Pancreas (tissue), 10 donors: ENCODE results near the gene PHTF2. TPM values are rescaled to one million over a fixed set of nuclear protein-coding genes. Genes with fewer than 3 reads are reported as not detected.

Experiments used
- ATAC-seq, 4 donors: fragments of 200-7000 bp; cut with Tn5 transposase; one replicate each; pipeline versions ENCODE4 v1.8.0 to v1.9.1; 2020; ENCODE audit warnings: mild to moderate bottlenecking in 4 of 4, moderate library complexity in 4 of 4
- DNase-seq, 6 donors: peaks; one replicate each; pipeline ENCODE4 v3.0.0-alpha.2; 2020
- FAIRE-seq: peaks from 2 replicates; lab custom pipeline; 2012; peaks lifted over from hg19 to GRCh38; lab: Jason Lieb, UNC
- H3K27ac ChIP-seq, 4 donors: fragments of 200-600 bp; sonication (generic); 1 replicate in 3 of 4; 2 replicates in 1 of 4; pipeline versions ENCODE4 v1.5.0 to v1.8.0; 2020
- H3K27me3 ChIP-seq, 4 donors: fragments of 200-600 bp; one replicate each; pipeline ENCODE4 v1.8.0; 2021
- H3K36me3 ChIP-seq, 3 donors: fragments of 200-600 bp; sonication (generic) in 1 of 3; one replicate each; pipeline versions ENCODE4 v1.5.0 to v1.8.0; 2020 to 2021
- H3K4me1 ChIP-seq, 3 donors: fragments of 200-600 bp; one replicate each; pipeline ENCODE4 v1.8.0; 2021
- H3K4me3 ChIP-seq, 4 donors: fragments of 200-600 bp; sonication (generic) in 2 of 4; one replicate each; pipeline versions ENCODE4 v1.5.0 to v1.8.0; 2020 to 2021
- H3K9me3 ChIP-seq, 4 donors: fragments of 200-600 bp; one replicate each; pipeline ENCODE4 v1.8.0; 2021
- WGBS, 2 donors: extraction: QIAGEN DNeasy Blood & Tissue Kit; methylation state at CpG; one replicate each; pipeline ENCODE4 v1.1.7; 2013; 5-methylcytosine and 5-hydroxymethylcytosine counted together
- intact Hi-C, 3 donors: fragments of 100-400 bp; cut with DNase I; formaldehyde crosslinking; loops; one replicate each; pipeline versions ENCODE4 v1.11.1 to v1.14.2; 2022
- polyA plus RNA-seq, 2 donors: library from polyadenylated mRNA; stranded (reverse); fragments of 200-250 nt; gene quantifications; one replicate each; pipeline ENCODE4 v1.2.3, GENCODE V29; 2013
- total RNA-seq, 6 donors: library from RNA; stranded (reverse); fragmentation: NEBNext Ultra II Directional in 4 of 6; extraction: Animal tissue kit (Norgen Biotek cat#: 25700) in 4 of 6; gene quantifications; one replicate each; pipeline versions ENCODE4 v1.2.1 to v1.2.4, GENCODE V29; 2021 to 2023
- TF ChIP-seq, protein P1 (sequence below), 4 donors: fragments of 200-600 bp; sonication (generic) in 3 of 4; IDR thresholded peaks; one replicate each; pipeline versions ENCODE4 v1.5.0 to v1.8.0; 2021; ENCODE audit warnings: antibody characterized with exemption in 4 of 4
- donor health status: healthy with polysubstance abuse.
- donor health status: DM: no; HTN: no; CAD: no; lungs with moderate emphysema.
- donor health status: DM: no; HTN: no; CAD: no.
- donor health status: control.
- donor health status: control.
- donor health status: Bipolar disorder and iron deficiency.
- donor health status: DM: yes; HTN: yes; CAD: no.
- donor health status: DM: no; HTN: no; CAD: no.
- donor health status: DM: no; HTN: no; CAD: no.
- donor health status: DM: yes; HTN: yes; CAD: no.

Gene PHTF2
- total and polyA plus RNA-seq, 8 donors, result 3.3 to 8.8 (median 5.1) TPM

DNA sequence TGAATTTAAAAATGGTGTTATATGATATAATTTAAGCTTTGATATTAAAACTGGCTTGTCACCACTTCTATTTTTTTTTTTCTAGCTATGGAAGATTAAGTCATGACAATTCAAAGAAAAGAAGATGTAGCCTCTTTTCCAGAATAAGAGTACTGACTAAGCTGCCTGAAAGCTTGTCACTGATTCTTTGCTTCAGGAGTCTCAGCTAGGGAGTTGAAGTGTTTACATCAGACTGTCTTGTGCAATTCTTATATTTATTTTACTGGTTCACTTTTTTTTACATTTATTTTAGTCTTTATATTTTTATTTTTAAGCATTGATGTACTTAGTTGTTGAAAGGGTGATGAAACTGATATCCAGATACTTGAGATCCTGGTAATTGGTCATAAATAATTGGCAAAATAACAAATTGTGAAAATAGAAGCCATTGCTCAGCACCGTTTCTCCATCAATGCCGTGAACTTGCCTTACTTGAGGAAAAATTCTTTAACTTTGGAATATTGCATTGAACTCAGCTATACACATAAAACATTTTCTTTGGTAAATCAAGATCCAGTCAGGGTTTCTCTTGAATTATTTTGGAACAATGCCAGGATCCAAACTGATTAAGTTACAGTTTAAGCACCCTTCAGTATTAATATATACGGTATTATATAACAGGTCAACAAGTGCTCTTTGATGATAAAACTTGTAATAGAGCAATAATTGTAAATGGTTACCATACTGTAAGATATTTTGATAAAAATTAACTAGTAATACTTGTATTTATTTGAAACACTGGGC is 156.4 kb downstream of the PHTF2 start:
- no peak for FAIRE-seq
- 75 to 76% methylated on average over 3 of the region's 3 CpGs for WGBS, 2 donors

GRCh38 chr7:77958436-77958835 is 159.9 kb downstream of the PHTF2 start:
- no peak for DNase-seq
- Histone ChIP-seq H3K27me3 (no peaks in the 10 kb centered on the region), H3K4me1 (no peaks in the 10 kb centered on the region), H3K36me3 (no peaks in the 10 kb centered on the region), H3K9me3 (no peaks in the 10 kb centered on the region), H3K27ac (no peak overlapping the region), H3K4me3 (no peak overlapping the region)
- 98% methylated on average over 2 of the region's 2 CpGs for WGBS, 2 donors
- TF ChIP-seq, protein P1, sequence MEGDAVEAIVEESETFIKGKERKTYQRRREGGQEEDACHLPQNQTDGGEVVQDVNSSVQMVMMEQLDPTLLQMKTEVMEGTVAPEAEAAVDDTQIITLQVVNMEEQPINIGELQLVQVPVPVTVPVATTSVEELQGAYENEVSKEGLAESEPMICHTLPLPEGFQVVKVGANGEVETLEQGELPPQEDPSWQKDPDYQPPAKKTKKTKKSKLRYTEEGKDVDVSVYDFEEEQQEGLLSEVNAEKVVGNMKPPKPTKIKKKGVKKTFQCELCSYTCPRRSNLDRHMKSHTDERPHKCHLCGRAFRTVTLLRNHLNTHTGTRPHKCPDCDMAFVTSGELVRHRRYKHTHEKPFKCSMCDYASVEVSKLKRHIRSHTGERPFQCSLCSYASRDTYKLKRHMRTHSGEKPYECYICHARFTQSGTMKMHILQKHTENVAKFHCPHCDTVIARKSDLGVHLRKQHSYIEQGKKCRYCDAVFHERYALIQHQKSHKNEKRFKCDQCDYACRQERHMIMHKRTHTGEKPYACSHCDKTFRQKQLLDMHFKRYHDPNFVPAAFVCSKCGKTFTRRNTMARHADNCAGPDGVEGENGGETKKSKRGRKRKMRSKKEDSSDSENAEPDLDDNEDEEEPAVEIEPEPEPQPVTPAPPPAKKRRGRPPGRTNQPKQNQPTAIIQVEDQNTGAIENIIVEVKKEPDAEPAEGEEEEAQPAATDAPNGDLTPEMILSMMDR (IDR thresholded peaks at IDR 0.05), result no peak
- no peak for FAIRE-seq
- intact Hi-C loops, result no loop called here
- no peak for ATAC-seq

More for the DNA sequence above, 156.4 kb downstream of the PHTF2 start:
- Histone ChIP-seq H3K27ac (no peak overlapping the region), H3K4me1 (no peaks in the 10 kb centered on the region), H3K36me3 (no peaks in the 10 kb centered on the region), H3K9me3 (no peaks in the 10 kb centered on the region), H3K27me3 (no peaks in the 10 kb centered on the region), H3K4me3 (no peak overlapping the region)
- TF ChIP-seq, protein P1 (IDR thresholded peaks at IDR 0.05), result no peak
- no peak for ATAC-seq
- intact Hi-C loops, result no loop called here
- DNase-seq, result no peak

GRCh38 chr7:77959080-77959479 is 160.5 kb downstream of the PHTF2 start:
- WGBS, 2 donors, result 96 to 98% methylated on average over 2 of the region's 2 CpGs

GRCh38 chr7:77960336-77960735 is 161.8 kb downstream of the PHTF2 start:
- TF ChIP-seq, protein P1 (IDR thresholded peaks at IDR 0.05), result no peak
- Histone ChIP-seq H3K4me1 (no peaks in the 10 kb centered on the region), H3K9me3 (no peaks in the 10 kb centered on the region), H3K36me3 (no peaks in the 10 kb centered on the region), H3K27ac (no peak overlapping the region), H3K27me3 (no peaks in the 10 kb centered on the region), H3K4me3 (no peak overlapping the region)
- FAIRE-seq, result no peak
- 71 to 80% methylated on average over 2 of the region's 2 CpGs for WGBS, 2 donors
- intact Hi-C loops, result no loop called here
- ATAC-seq, result no peak
- DNase-seq, result no peak

More at GRCh38 chr7:77959080-77959479, 160.5 kb downstream of the PHTF2 start:
- no peak for ATAC-seq
- Histone ChIP-seq H3K36me3 (no peaks in the 10 kb centered on the region), H3K9me3 (no peaks in the 10 kb centered on the region), H3K4me1 (no peaks in the 10 kb centered on the region), H3K27me3 (no peaks in the 10 kb centered on the region), H3K27ac (no peak overlapping the region), H3K4me3 (no peak overlapping the region)
- no peak for DNase-seq
- intact Hi-C loops, result no loop called here
- TF ChIP-seq, protein P1 (IDR thresholded peaks at IDR 0.05), result no peak
- no peak for FAIRE-seq

DNA sequence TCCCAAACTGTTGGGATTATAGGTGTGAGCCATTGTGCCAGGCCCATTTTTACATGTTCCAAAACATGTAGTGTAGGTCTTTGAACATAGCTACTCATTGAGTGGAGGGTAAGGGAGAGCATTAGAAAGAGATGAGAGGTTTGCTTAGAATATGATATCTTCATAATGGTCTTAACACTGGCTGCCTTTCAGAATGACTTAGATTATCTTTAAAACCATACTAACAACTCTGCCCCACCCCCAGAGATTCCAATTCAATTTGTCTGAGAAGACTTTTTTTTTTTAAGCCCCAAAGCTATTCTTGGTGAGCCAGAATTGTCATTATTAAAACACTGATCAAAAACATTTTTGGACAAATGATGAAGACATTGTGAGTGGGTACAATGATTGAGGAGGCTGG is 168.9 kb downstream of the PHTF2 start:
- ATAC-seq (no peak), DNase-seq (no peak), FAIRE-seq (no peak)
- intact Hi-C loops, result no loop called here
- Histone ChIP-seq H3K4me1 (no peaks in the 10 kb centered on the region), H3K36me3 (no peaks in the 10 kb centered on the region), H3K4me3 (no peak overlapping the region), H3K9me3 (no peaks in the 10 kb centered on the region), H3K27ac (no peak overlapping the region), H3K27me3 (no peaks in the 10 kb centered on the region)
- TF ChIP-seq, protein P1 (IDR thresholded peaks at IDR 0.05), result no peak
